ENCODE data around the gene PRR29. TPM values are rescaled to one million over a fixed set of nuclear protein-coding genes. Genes with fewer than 3 reads are reported as not detected.

Gene PRR29
- polyA plus RNA-seq, 1 donor from 2014 or later, result 2.8 TPM

DNA sequence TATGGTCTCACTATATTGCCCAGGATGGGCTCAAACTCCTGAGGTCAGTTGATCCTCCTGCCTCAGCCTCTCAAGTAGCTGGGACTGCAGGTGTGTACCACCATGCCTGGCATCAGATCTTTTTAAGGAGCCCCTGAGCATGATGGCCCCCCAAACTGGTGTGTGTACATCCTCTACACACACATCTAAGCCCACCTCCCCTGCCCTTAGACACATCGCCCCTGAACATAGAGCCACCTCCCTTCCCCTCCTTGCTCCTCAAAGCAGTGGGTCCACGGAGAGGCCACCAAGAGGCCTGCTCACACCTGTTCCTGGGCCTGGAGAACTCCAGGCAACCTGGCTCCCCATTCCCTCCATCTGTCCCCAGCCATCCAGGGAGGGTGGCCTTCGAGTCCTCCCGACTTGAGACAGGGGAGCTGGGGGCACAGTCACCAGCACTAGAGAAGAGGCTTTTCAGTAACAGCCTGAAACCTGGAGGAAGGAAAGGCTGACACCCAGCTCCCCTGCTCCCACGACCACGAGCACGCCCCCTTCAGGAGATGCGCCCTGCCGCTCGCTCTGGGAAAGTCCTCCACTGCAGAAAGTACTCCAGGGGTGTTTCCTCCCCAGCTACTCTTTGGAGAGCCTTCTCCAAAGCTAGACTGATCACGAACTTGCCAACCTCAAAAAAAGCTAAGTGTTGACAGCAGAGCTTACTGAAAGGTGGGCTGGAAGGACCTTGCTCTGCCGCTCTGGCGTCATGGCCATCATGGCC lies 12.6 kb upstream of the PRR29 start:
- Histone ChIP-seq H3K4me3 (ENCODE audit: low read length) (no peak overlapping the region), H4K20me1 (ENCODE audit: insufficient read depth) (no peaks in the 10 kb centered on the region), H3K36me3 (ENCODE audit: insufficient read depth, low read length) (no peaks in the 10 kb centered on the region), H3K9me3 (ENCODE audit: low read length) (no peaks in the 10 kb centered on the region), H3K27me3 (ENCODE audit: insufficient read depth, low read depth, low read length) (no peaks in the 10 kb centered on the region), H3K27ac (ENCODE audit: low read length) (no peak overlapping the region), H3F3A (ENCODE audit: insufficient read depth, low read length, poor library complexity, severe bottlenecking) (no peaks in the 10 kb centered on the region), H3K4me2 (ENCODE audit: low read length) (no peak overlapping the region), H3K9me2 (ENCODE audit: insufficient read depth, low read length) (no peaks in the 10 kb centered on the region), H2AFZ (ENCODE audit: low read depth, low read length) (no peak overlapping the region), H3K79me2 (replicated peaks; ENCODE audit: insufficient read depth, low read length) (no peaks in the 10 kb centered on the region), H3K9ac (ENCODE audit: low read length) (no peak overlapping the region)
- no peak for TF ChIP-seq MXI1 (conservative IDR thresholded peaks at IDR 0.05; ENCODE audit: poor library complexity, severe bottlenecking)
- TF ChIP-seq, protein P1, sequence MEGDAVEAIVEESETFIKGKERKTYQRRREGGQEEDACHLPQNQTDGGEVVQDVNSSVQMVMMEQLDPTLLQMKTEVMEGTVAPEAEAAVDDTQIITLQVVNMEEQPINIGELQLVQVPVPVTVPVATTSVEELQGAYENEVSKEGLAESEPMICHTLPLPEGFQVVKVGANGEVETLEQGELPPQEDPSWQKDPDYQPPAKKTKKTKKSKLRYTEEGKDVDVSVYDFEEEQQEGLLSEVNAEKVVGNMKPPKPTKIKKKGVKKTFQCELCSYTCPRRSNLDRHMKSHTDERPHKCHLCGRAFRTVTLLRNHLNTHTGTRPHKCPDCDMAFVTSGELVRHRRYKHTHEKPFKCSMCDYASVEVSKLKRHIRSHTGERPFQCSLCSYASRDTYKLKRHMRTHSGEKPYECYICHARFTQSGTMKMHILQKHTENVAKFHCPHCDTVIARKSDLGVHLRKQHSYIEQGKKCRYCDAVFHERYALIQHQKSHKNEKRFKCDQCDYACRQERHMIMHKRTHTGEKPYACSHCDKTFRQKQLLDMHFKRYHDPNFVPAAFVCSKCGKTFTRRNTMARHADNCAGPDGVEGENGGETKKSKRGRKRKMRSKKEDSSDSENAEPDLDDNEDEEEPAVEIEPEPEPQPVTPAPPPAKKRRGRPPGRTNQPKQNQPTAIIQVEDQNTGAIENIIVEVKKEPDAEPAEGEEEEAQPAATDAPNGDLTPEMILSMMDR (IDR thresholded peaks at IDR 0.05; ENCODE audit: poor library complexity, severe bottlenecking), result no peak
- no peak for TF ChIP-seq EZH2 (IDR thresholded peaks at IDR 0.05; ENCODE audit: borderline replicate concordance, insufficient read depth, low read length, poor library complexity, severe bottlenecking)
- no peak for TF ChIP-seq SMC3 (conservative IDR thresholded peaks at IDR 0.05; ENCODE audit: poor library complexity)
- no peak for TF ChIP-seq RAD21 (conservative IDR thresholded peaks at IDR 0.05)
- TF ChIP-seq, protein P2, sequence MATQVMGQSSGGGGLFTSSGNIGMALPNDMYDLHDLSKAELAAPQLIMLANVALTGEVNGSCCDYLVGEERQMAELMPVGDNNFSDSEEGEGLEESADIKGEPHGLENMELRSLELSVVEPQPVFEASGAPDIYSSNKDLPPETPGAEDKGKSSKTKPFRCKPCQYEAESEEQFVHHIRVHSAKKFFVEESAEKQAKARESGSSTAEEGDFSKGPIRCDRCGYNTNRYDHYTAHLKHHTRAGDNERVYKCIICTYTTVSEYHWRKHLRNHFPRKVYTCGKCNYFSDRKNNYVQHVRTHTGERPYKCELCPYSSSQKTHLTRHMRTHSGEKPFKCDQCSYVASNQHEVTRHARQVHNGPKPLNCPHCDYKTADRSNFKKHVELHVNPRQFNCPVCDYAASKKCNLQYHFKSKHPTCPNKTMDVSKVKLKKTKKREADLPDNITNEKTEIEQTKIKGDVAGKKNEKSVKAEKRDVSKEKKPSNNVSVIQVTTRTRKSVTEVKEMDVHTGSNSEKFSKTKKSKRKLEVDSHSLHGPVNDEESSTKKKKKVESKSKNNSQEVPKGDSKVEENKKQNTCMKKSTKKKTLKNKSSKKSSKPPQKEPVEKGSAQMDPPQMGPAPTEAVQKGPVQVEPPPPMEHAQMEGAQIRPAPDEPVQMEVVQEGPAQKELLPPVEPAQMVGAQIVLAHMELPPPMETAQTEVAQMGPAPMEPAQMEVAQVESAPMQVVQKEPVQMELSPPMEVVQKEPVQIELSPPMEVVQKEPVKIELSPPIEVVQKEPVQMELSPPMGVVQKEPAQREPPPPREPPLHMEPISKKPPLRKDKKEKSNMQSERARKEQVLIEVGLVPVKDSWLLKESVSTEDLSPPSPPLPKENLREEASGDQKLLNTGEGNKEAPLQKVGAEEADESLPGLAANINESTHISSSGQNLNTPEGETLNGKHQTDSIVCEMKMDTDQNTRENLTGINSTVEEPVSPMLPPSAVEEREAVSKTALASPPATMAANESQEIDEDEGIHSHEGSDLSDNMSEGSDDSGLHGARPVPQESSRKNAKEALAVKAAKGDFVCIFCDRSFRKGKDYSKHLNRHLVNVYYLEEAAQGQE (IDR thresholded peaks at IDR 0.05; ENCODE audit: borderline replicate concordance), result no peak

- no peak overlapping the region for H3K4me2 ChIP-seq (ENCODE audit: low read length)
- no peak overlapping the region for H3K9ac ChIP-seq (ENCODE audit: low read length)
- H3F3A ChIP-seq (ENCODE audit: insufficient read depth, low read length, poor library complexity, severe bottlenecking), result no peaks in the 10 kb centered on the region
- TF ChIP-seq MXI1 (conservative IDR thresholded peaks at IDR 0.05; ENCODE audit: poor library complexity, severe bottlenecking), result no peak
- no peak for TF ChIP-seq POLR2AphosphoS5 (IDR thresholded peaks at IDR 0.05)
- no peak for TF ChIP-seq EZH2 (IDR thresholded peaks at IDR 0.05; ENCODE audit: borderline replicate concordance, insufficient read depth, low read length, poor library complexity, severe bottlenecking)
- TF ChIP-seq EP300 (conservative IDR thresholded peaks at IDR 0.05; ENCODE audit: poor library complexity, severe bottlenecking), result no peak
- H3K9me3 ChIP-seq (ENCODE audit: low read length), result no peaks in the 10 kb centered on the region
- no peaks in the 10 kb centered on the region for H3K27me3 ChIP-seq (ENCODE audit: insufficient read depth, low read depth, low read length)
- no peaks in the 10 kb centered on the region for H3K79me2 ChIP-seq (replicated peaks; ENCODE audit: insufficient read depth, low read length)
- H4K20me1 ChIP-seq (ENCODE audit: insufficient read depth), result no peaks in the 10 kb centered on the region
- H3K36me3 ChIP-seq (ENCODE audit: insufficient read depth, low read length), result no peaks in the 10 kb centered on the region
- no peaks in the 10 kb centered on the region for H3K9me2 ChIP-seq (ENCODE audit: insufficient read depth, low read length)
- no peak overlapping the region for H3K27ac ChIP-seq (ENCODE audit: low read length)
- no peak overlapping the region for H2AFZ ChIP-seq (ENCODE audit: low read depth, low read length)
- H3K4me3 ChIP-seq (ENCODE audit: low read length), result no peak overlapping the region
Measured at GRCh38 chr17:63986821-63987220, 11.3 kb upstream of the PRR29 start.
